NCI-H1930 (cell line): Measurements from ENCODE around the gene DDX10.
A peak's percentile ranks its signal among the peaks of the same experiment; 100 is the strongest.
"Not testable (repeated sequence)": the region's sequence is repeated elsewhere in the genome, so short reads cannot be mapped to it uniquely, and the experiment has no call there.

Experiments used
- DNase-seq, 2 experiments: peaks; one replicate each; lab custom pipeline; 2025; lab: John Stamatoyannopoulos, UW

The DDX10 gene

DNA sequence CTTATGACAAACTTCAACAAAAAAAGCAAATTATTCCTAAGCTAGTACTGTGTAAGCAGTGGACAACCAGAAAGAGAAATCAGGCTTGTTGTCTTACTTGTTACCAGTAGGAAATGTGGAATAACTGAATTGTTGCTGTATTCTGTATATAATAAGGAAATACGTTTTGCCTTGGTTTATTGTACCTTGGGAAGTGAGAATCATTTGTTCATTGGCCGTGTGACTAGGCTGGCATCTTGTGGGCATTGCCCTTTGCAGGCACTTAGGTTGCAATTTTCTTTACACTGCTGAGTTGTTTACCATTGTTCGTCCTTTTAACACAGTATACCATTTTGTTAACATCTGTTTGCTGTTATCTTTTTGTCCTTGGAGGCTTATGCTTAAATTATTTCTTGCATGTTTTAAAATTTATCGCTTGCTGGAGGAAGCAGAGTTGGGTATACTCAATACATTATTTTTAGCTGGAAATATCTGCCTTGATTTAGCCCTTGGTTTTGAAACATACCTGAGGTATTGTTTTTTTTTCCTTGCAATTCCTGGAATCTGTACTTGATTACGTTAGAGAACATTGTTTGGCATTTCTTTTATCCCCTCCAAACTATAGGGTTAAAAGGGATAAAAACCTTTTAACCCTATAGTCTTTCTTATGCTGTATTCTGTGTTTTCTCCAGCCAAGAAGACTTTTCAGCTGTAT is 109.3 kb downstream of the DDX10 start:
- DNase-seq, result no peak

DNA sequence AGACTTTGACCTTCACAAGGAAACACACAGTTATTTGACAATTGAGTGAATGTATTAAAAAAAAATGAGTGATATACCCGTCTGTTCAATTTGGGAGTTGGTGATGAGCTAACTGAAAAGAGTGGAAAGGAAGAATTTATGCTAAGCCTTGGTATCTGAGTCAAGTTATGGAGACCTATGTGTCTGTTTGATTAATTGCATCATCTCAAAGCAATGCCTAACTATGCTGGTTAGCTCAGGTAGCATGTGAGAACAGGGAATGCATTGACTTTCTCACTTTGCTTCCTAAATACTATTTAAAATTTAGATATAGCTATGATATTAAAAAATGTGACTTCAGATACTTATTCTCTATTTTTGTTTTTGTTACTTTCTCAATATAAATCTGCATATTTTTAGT is 110.5 kb downstream of the DDX10 start:
- no peak for DNase-seq

DNA sequence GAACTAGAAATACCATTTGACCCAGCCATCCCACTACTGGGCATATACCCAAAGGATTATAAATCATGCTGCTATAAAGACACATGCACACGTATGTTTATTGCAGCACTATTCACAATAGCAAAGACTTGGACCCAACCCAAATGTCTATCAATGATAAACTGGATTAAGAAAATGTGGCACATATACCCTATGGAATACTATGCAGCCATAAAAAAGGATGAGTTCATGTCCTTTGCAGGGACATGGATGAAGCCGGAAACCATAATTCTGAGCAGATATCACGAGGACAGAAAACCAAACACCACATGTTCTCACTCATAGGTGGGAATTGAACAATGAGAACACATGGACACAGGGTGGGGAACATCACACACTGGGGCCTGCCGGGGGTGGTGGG is 114.3 kb downstream of the DDX10 start:
- DNase-seq, result not testable (repeated sequence)

DNA sequence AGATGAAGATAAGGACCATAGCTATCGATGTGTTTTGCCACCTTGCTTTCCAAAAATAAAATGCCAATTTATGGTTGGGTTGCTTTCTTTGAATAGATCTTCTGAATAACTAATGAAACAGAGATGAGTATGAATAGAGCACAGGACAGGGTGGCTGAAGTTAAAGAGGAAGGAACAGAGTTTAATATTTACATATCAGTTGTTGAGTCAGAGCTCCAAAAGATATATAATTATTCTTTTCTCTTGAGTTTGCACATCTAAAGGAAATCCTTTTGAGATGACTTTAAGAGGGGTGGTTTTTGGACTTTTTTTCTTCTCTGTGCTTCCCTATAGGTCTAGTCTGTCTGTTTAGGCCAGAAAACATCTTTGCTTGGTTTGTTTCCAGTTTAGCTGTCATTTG is 115.2 kb downstream of the DDX10 start:
- DNase-seq, result no peak

DNA sequence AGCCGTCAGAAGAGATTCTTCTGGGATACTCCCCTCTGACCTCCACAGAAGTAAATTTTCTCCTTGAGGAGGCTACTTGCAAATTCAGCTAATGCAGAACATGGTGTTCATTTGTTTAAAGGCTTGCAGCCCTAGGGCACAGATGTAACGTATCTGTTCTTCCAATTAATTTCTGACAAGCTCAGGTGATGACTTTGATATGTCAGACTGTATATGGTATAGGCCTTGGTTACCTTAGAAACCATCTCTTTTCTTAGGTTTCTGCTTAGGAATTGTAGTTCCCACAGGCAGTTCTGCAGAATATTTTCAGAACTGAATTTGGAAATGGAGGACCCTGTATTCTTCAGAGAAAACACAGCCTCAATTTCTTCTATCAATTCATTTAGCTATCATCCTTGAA is 117.1 kb downstream of the DDX10 start:
- DNase-seq, result no peak

DNA sequence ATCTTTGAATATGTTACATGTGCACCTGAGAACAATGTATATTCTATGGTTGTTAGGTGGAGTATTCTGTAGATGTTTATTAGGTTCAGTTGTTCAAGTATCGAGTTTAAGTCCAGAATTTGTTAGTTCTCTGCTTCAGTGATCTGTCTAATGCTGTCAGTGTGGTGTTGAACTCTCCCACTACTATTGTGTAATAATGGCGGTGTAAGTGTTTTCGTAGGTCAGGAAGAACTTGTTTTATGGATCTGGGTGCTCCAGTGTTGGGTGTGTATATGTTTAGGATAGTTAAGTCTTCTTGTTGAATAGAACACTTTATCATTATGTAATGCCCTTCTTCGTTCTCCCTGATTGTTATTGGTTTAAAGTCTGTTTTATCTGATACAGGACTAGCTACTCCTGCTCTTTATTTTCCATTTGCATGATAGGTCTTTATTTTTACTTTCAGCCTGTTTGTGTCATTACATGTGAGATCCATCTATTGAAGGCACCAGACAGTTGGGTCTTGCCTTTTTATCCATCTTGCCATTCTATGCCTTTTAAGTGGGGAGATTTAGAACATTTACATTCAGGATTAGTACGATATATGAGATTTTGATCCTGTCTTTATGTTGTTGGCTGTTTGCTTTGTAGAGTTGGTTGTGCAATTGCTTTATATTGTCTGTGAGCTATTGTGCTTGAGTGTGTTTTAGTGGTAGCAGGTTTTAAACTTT is 121.6 kb downstream of the DDX10 start:
- no peak for DNase-seq

DNA sequence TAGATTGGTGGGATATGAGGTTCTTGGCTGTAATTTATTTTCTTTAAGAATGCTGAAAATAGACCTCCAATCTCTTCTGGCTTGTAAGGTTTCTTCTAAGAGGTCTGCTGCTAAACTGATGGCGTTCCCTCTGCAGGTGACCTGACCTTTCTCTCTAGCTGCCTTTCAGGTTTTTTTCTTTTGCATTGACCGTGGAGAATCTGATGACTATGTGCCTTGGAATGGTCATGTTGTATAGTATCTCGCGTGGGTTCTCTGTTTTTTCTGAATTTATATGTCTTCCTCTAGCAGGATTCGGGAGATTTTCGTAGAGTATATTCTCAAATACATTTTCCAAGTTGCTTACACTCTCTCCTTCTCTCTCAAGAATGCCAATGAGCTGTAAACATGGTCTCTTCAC is 122.2 kb downstream of the DDX10 start:
- no peak for DNase-seq

DNA sequence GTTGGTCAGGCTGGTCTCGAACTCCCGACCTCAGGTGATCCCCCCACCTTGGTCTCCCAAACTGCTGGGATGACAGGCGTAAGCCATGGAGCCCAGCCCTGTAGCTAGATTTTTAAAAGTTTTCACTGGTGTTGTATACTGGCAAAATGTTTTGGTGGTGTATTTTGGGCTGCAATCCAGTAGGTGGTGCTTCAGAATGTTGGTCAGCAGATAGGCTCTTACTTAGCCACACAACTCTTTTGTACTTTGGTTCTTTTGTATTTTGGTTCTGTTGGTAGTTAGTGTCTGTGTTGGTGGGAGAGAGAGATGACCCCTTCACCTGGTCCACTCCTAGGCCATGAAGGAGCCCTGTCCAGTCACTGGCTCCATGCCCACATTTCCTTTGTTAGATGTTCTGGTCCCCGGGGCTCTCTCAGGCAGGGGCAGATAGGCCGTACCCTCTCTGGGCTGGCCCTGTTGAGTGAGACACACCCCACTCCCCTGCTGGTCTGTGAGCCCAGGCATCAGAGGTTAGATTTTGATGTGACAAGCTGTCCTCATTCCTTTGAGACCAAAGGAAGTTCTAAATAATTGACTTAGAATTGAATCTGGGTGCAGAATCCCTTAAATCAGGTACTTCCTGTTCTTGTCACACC is 123.8 kb downstream of the DDX10 start:
- DNase-seq, result no peak

DNA sequence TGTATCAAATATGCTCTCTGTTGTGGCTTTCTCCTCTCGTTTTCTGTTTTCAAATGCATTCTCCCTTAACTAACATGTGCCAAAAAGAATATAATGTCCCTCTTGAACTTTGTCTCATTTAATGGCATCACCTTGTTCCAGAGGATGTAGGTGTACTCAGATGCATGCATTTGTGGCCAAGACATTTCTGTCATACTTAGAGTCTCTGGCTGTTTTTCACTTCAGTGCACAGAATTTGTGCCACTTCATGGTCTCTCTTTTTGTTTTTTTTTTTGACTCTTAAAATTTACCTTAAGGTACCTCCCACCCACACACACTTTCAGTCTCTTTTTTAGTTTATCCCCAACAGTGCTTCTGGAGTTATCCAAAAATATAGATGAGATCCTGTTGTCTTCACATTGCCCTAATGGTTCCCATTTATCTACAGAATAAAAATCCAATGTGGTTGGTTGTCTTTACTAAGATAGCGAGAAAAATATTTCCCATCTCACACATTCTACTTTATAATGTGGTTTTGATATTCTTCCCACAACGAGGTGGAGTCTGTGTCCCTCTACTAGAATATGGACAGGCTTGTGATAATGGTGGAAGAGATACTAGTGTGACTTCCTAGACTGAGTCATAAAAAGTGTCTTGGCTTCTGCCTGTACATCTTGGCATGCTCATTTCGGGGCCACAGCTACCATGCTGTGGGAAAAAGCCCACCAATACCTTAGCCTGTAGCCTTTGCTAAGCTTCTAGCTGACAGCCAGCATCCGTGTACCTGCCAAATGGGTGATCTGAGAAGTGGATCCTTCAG is 125.8 kb downstream of the DDX10 start:
- DNase-seq, result no peak

DNA sequence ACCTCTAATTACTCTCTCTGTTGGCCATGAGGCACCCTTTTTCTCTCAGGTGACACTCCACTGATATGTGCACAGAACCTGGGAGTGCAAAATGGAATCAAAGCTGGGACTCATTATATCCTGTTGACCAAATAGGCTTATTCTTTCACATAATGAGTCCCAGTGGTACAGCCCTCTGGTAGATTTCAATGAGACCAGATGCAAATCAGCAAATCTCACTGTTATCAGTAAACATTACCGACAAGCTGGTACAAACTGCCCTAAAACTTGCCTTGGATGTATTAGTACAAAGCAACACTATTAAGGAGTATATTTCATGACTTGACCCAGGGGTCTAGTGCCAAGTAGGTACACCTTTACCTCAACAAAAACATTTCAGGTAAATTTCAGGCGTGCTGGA is 128.3 kb downstream of the DDX10 start:
- peak; percentile 80 to 89 for DNase-seq

DNA sequence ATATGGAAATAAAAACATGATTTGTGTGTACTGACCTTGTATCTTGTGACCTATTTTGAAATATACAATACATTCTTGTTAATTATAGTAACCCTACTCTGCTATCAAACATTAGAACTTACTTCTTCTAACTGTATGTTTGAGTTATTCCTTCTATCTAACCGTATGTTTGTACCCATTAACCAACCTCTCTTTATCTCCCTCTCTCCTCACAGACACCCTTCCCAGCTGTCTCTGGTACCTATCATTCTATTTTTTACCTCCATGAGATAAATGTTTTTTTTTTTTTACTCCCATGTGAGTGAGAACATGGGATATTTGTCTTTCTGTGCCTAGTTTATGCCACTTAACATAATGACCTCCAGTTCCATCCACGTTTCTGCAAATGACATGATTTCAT is 128.7 kb downstream of the DDX10 start:
- DNase-seq, result peak in 1 of 2 experiments; percentile 21

DNA sequence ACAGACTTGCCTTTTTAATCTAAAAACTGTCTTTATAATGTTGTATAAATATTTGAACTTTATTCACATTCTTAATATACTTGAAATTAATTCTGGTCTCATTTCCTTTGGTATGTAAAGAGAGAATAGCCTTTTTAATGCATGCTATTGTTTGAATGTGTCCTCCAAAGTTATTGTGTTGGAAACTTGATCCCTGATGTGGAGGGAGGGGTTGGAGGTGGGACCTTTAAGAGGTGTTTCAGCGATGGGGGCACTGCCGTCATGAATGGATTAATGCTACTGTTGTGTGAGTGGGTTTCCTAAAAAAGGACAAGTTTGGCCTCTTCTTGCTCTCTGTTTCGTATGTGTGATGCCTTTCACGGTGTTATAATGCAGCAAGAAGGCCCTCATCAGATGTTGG is 131.7 kb downstream of the DDX10 start:
- no peak for DNase-seq

DNA sequence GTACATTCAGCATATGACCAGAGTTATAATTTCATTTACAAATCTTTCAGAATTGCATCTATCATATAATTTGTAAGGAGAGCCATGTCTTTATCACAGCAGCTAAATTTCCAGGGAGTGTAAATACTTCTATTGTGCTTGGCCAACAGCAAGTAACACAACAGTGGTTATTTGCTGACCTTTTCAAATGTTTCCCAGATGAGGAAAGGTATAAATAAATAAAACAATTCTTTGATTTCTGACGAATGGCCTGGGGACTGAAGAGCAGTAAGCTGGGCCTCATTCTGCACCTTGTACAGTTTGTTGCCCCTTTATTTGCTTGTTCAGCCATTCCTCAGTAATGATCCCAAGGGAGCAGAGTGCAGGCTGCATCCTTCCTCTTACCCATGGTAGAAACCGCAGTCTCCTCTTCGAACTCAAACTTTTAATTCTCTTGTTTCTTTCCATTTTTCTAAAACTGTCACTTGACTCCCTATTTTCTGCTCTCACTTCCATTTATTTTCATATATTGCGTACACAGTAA is 132.8 kb downstream of the DDX10 start:
- DNase-seq, result peak in 1 of 2 experiments; percentile 30

DNA sequence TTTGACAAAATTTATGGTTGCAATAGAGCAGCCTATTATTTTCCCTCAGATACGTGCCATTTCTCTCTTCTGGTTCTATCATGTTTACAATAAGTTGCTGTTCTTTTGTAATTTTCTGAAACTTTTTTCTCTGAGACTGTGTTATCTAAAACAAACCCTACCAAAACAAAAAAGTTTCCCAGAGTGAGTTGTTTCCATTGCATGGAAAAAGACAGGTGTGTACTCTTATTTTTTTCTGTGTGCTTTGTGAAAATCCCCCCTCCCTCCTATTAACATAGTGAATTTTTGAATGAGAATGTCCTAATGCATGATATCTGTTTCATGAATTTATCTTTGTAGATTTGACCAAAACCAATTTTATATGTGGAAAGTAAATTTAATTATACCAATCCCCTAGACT is 137.6 kb downstream of the DDX10 start:
- DNase-seq, result no peak

DNA sequence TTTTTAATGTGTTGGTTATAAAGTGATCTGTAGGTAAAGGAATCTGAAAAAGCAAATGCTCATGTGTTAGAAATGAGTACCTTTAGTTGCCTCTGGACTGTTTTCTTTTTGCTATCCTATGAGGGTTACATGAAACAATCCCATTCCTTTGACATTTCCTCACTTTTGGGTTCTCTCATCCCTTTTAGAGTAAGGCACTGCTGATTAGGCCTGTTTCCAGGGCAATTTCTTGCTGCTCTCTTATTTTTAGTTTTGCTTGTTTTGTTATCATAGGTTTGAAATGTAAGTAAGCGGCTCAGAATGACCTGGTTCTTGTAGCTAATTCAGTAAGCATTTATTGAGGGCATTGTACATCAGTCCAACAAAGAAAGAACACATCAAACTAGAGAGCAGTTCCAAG is 138.9 kb downstream of the DDX10 start:
- no peak for DNase-seq

DNA sequence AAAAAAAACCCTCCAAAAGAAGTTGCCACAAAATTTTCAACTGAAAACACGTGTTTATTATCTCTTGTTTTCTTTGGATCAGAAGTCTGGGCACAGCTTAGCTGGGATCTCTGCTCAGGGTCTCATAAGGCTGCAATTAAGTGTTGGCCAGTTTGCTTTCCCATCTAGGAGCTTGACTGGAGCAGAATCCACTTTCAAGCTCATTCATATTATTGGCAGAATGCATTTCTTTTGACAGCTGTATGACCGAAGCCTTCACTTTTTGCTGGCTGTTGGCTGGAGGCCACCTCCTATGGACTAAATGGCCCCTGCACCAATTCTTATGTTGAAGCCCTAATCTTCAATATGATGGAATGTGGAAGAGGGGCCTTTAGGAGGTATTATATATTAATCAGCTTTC is 139.6 kb downstream of the DDX10 start:
- no peak for DNase-seq

DNA sequence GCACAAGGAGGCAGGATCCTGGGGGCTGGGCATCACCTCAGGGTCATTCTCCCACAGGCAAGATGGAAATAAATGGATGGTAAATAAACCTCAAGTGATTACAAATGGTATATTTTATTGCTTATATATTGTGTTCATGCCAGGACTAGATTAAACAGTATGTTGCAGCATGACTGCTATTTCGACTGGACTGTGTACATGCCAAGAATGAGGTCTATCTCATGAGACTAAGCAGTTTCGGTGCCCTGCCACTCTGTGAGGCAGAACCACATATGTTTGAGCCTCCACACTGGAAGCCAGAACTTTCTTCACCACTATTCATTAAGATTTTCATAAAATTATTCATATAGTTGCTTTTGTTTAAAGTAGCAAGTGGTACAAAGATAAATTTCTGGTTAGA is 140.2 kb downstream of the DDX10 start:
- DNase-seq, result no peak

DNA sequence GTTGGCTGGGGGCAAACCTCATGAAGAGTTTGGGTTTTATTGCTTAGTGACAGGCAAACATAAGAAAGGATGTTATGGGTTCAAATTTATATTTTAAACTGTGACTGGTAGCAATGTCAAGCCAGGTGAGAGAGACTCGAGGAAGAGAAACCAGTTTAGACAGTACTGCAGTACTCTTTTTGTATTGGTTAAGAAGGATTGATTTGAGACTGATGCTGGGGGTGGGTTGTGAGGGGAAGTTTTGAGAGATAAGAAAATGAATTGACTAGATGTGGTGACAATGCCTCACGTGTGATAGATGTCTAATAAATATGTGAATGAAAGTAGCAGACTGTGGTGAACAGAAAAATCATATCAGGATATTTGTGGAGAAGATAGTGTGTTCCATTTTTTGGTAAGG is 142.4 kb downstream of the DDX10 start:
- DNase-seq, result no peak

DNA sequence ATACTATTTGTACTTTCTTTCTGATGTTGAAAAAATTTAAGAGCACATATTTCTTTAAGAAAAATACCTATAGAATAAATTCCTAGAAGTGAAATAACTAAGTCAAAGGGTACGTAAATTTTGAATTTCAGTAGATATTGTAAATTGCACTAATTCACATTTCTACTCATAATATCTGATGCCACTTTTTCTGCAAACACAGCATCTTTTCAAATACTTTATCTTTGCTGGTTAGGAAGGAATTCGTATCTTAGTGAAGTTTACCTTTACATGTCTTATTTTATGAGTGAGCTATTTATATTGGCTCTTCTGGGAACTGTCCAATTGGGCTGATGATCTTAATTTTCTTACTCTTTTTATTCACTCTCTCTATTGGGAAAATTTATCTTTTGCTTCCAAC is 148.2 kb downstream of the DDX10 start:
- no peak for DNase-seq

DNA sequence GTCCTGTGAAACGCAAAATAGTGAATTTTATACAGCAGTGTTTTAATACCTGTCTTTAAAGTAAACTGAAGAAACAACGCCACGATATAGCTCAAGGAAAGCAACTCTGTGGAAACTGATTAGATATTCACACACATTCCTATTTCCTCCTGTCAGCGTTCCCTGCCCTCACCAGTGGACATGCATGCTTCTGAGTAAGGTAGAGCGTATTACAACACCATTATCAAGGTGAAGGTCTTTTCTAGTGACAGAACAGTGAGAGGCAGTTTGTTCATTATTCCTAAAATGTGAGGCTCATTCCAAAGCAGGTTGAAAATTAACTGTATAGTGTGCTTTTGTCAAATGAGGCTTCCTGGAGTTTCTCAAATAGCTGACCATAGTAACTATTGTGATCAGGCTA is 153.1 kb downstream of the DDX10 start:
- no peak for DNase-seq

DNA sequence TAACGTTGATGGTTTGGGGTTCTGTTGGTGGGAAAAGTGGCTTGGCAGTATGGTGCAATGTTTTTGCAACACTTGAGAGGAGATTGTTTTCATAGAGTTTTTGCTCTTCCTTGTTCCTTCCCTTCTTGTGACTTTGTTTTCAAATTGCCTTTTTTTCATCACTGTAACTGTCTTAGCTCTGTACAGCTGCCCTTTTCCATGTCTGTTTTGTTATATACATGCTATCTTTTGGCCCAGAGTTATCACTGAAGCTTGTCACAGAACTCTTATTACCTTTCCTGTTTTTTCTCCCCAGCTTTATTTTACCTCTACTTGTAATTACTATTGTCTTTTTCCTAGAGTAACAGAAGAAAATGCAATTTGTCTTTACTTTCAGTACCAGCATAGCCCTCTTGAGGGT is 154.1 kb downstream of the DDX10 start:
- DNase-seq, result no peak

DNA sequence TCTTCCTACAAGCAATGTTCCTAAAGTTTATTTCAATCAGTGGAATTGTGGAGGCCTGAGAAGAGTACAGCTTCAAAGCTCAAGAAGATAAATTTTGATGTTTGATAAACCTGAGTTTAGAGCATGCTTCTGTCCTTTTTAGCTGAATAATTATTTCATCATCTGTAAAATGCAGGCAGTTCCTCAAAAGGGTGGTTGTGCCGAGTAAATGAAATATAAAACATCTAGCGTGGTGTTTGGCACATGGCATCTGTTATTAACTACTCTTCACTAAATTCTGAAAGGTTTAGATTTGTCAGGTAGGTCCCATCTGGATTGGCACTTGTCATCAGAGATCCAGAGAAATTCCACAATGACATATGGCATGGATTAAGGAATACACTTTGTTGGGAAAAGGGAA is 155.1 kb downstream of the DDX10 start:
- DNase-seq, result no peak
